Measurements from ENCODE around the gene TBC1D22A. TPM values are rescaled to one million over a fixed set of nuclear protein-coding genes. Genes with fewer than 3 reads are reported as not detected.

The TBC1D22A gene
- total and polyA plus RNA-seq, 2 donors (not counting 3 experiments of a cell fraction or from before 2014, with no cell fraction given) = 26.1 to 32.4 TPM

- intact Hi-C loops (cut with micrococcal nuclease) = no loop called here
- no peak overlapping the region for H3K4me3 ChIP-seq (replicated peaks in 1 of 3; ENCODE audit: insufficient read depth in 1 of 3, low read depth in 1 of 3, low read length in 3 of 3)
- DNase-seq (ENCODE audit: low read depth, low spot score) (no peak), FAIRE-seq (no peak)
- H3K36me3 ChIP-seq (ENCODE audit: control insufficient read depth in 2 of 2, extremely low read depth in 1 of 2, insufficient read depth in 2 of 2, low read length in 2 of 2) = no peaks in the 10 kb centered on the region
- no TSS peak for BruUV-seq (replicated peaks)
- H3K9me3 ChIP-seq (replicated peaks; ENCODE audit: control insufficient read depth, insufficient read depth, low read length) = no peaks in the 10 kb centered on the region
- H3K9me1 ChIP-seq (replicated peaks; ENCODE audit: control insufficient read depth, extremely low read depth, insufficient read depth, low read length) = no peaks in the 10 kb centered on the region
- no peak overlapping the region for H3K9ac ChIP-seq (replicated peaks; ENCODE audit: extremely low read depth, insufficient read depth, low read length)
- H3K27ac ChIP-seq (ENCODE audit: insufficient read depth, low read depth, low read length) = no peak overlapping the region
- dilution Hi-C loops (cut with MboI; ENCODE audit: extremely low pct_ligation_motif_present, low sequenced_read_pairs) = no loop called here
- ChIA-PET POLR2A (no interaction called here), CTCF (interaction anchor here (1.3 kb wide), 1 partner anchor 20 kb away, joined by 3 read pairs; no protein-coding TSS in a partner anchor)
- H4K20me1 ChIP-seq (replicated peaks; ENCODE audit: control insufficient read depth, extremely low read depth, insufficient read depth, low read length) = no peaks in the 10 kb centered on the region
- no peaks in the 10 kb centered on the region for H3K27me3 ChIP-seq (ENCODE audit: control insufficient read depth in 2 of 2, insufficient read depth in 2 of 2, low read length in 2 of 2)
- H3K4me2 ChIP-seq (ENCODE audit: insufficient read depth, low read length) = no peak overlapping the region
- H3K4me1 ChIP-seq (ENCODE audit: control insufficient read depth, extremely low read depth, insufficient read depth, low read length) = peaks cover 3% of the 10 kb centered on the region
- TF ChIP-seq EZH2 (IDR thresholded peaks at IDR 0.05; ENCODE audit: borderline replicate concordance, low read depth, low read length, severe bottlenecking) (no peak), POLR2AphosphoS5 (IDR thresholded peaks at IDR 0.05; ENCODE audit: insufficient read depth, low read depth, low read length) (no peak), CTCF (IDR thresholded peaks at IDR 0.05; ENCODE audit: extremely low read depth in 1 of 2, insufficient read depth in 1 of 2, low read depth in 1 of 2, low read length in 2 of 2) (no peak), MYC (IDR thresholded peaks at IDR 0.05; ENCODE audit: low read depth, low read length) (no peak), JUN (IDR thresholded peaks at IDR 0.05; ENCODE audit: borderline replicate concordance, insufficient read depth, insufficient read length, low read depth) (no peak), GATA2 (IDR thresholded peaks at IDR 0.05; ENCODE audit: insufficient read depth, insufficient read length, low read depth, low read length) (no peak), MAX (IDR thresholded peaks at IDR 0.05; ENCODE audit: insufficient read depth, insufficient read length) (no peak), FOS (IDR thresholded peaks at IDR 0.05; ENCODE audit: borderline replicate concordance, insufficient read depth, low read length) (no peak), POLR2A (IDR thresholded peaks at IDR 0.05; ENCODE audit: low read depth, low read length) (no peak)
- H2AFZ ChIP-seq (ENCODE audit: low read depth, low read length) = no peak overlapping the region
- no peaks in the 10 kb centered on the region for H3K79me2 ChIP-seq (ENCODE audit: control insufficient read depth, insufficient read depth, low read length)
Measured at GRCh38 chr22:47045691-47046410, 283.4 kb downstream of the TBC1D22A start.
